ENCODE results near the gene PAK5.

Gene PAK5

GRCh38 chr20:9574181-9574580, 264.7 kb downstream of the PAK5 start:
- FAIRE-seq: no peak

DNA sequence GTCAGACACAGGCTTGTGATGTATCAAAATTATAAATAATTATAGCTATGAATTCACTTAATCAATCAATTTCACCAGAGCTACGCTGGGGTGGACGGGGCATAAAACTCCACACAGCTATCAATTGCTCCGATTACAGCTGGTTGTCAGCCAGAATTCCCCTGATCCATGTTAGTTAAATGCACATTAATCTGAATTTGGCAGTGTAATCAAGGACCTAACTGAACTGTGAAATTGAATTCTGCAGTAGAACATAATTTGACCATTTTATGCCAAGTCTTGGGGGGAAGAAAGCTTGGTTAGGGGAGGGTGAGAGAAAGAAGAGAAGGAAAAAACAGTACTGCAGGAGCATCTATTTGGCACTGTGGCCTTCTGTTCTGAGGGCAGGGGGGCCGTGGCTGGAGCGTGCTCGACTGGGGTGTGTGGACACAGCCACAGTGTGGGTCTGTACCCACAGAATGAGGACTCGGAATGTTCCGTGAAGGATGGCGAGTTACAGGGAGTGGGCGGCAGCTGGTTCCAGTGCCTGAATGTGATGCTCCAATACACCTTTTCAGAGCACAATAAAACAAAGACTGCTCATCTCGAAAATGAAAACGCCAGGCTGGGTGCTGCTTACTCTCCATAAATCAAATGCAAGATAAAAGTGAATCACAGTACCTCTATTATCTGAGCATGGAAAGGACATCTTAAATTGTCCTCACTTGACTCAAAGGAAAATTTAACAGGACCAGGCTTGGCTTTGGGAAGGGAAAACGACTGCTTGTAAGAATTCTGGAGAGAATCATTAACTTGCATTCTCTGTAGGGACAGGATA, 265.3 kb downstream of the PAK5 start:
- no peak for FAIRE-seq

DNA sequence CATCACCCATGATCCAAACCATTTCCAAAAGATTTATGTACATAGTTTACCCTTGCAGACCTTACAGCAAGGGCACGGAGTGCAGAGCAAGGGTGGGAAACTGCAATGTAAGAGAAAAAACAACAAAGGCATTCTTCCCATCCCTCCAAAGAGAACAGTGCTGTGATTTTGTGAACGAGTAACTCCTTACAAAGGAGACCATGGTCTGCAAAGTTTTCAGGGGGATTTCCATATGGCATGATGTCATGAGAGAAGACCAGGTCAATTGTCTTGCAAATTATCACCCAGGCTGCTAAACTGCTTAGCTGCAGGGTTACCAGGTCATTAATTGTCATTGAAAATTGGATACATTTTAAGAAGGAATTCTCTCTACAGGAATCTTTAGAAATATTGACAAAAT, 266.2 kb downstream of the PAK5 start:
- no peak for FAIRE-seq

DNA sequence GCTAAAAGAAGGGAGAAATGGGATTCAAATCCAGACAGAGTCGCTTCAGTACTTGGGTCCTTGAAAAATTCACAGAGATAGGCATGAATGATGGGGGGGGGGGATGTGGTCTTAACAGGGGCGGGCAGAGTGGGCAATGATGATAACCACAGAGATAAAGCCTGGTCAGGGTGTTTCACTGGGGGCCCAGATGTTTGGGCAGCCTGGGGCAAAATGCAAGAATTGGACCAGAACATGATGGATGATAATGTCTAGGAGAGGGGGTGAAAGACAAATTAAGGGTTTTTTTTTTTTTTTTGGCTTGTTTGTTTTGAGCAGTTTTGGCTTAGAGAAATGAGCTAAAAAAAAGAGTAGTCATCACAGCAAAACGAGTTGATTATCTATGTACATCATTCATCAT, 267.1 kb downstream of the PAK5 start:
- no peak for FAIRE-seq

DNA sequence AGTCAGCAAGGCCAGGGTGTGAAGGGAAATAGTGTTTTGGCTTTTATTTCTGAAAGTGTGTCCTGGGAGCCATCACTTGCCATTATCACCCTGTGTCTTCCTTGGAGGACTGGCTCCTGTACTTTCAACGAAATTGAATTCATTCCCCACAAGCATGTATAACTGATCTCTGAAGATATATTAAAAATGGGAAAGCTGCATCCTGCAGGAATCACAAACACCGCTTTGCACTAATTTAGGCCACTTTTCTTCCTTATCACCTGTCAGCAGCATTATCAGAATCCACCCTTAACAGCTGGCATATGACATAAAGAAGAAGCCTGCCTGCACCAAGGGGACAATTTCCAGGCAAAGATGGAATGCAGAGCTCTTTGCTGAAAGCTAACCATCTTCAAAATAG, 268.3 kb downstream of the PAK5 start:
- FAIRE-seq: no peak

- FAIRE-seq: no peak
These were observed 271.9 kb downstream of the PAK5 start for GRCh38 chr20:9566977-9567376.

DNA sequence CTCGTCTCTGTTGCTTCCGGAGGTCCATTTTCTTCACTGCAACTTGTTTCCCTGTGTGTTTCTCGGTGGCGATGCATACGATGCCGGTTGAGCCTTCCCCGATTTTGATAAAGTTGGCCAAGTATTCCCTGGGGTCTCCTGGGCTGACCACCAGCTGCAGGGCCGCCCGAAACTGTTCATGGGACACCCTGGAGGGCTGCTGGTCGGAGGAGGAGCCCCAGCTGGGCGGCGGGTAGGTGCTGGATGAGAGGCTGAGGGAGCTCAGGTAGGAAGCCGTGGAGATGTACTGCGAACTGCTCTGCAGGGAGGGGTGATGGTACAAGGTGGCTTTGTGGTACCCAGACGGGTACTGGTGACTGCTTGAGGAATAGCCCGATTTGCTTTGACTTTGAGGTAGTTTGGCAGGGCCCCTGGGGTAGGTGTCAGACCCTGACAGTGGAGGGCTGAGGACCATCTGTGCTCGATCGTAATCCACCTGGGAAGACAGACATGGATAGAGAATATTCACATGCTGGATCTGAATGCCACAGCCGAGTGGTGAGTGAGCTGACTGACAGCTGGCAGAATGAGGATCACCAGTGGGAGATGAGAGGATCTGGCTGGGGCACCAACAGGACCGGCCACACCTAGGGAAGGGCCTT, 272.8 kb downstream of the PAK5 start:
- FAIRE-seq: no peak

DNA sequence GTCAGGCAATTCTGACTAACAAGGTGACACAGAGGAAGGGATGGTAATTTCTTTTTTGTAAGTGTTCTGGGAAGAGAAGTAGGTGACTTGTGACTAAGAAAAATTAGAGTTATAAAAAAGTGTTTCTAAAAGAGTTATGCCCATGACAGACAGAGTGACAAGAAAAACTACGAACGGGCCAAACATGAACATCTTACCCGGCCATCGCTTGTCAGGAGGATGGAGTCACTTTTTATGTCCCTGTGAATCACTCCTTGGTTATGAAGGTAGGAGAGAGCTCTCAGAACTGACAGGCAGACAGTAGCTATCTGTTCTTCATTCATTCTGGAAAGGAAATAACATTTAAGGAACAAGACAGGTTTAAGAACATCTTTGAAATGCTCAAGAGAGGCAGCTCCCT, 281.5 kb downstream of the PAK5 start:
- FAIRE-seq: no peak

DNA sequence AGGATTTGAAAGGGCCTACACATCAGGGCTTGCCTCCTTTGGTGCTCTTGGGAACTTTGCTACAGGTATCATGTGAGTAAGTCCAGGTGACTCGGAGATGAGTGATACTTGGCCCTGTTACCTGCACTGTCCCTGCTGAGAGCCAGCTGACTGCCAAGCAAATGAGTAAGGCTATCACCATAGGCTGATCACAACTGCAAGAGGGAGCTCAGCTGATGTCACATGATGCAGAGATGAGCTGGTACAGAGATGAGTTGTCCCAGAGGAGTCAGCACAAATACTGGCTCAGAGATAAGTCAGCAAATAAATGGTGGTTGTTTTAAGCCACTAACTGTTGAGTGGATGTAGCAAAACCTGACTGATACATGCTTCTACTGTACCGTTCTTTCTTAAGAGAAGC, 283.1 kb downstream of the PAK5 start:
- FAIRE-seq: no peak

- no peak for FAIRE-seq
These were observed 286.9 kb downstream of the PAK5 start for GRCh38 chr20:9551808-9552550.

- no peak for FAIRE-seq
These were observed 288.0 kb downstream of the PAK5 start for GRCh38 chr20:9550871-9551270.

GRCh38 chr20:9550283-9550682, 288.6 kb downstream of the PAK5 start:
- no peak for FAIRE-seq

DNA sequence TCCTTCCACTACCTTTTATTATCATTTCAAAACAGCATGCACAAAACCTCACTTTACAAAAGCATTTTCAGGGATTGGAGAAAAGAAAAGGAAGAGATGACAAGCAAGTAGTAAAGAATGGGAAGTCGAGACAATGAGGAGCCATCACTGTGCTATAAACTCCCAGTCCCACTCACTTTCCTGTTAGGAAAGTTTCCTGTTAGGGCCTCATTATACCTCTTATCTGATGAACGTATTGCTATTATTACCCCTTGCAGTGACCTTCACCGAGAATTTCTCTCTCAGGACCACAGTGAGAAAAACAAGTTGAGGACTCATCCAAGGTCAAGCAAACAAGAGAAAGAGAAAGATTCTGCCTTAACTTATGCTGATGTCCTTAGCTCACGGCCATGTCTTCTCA, 295.7 kb downstream of the PAK5 start:
- FAIRE-seq: no peak

- no peak for FAIRE-seq
These were observed 303.4 kb downstream of the PAK5 start for GRCh38 chr20:9535449-9535848.

DNA sequence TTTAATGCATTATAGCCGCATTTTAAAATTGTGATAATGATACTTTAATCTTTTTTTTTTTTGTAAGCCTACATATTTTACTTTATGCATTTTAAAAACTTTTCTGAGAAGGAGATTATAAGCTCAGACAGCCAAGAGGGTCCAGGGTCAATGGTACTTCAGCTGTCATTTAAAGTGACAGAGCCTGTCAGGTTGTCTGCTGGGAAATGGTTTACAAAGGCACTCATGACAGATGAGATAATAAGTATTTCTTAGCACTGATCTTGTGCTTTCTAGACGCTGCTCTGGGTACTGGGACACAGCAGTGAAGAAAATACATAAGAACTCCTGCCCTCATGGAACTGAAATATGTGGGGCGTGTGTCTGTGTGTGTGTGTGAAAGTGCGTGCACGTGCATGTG, 304.9 kb downstream of the PAK5 start:
- no peak for FAIRE-seq

DNA sequence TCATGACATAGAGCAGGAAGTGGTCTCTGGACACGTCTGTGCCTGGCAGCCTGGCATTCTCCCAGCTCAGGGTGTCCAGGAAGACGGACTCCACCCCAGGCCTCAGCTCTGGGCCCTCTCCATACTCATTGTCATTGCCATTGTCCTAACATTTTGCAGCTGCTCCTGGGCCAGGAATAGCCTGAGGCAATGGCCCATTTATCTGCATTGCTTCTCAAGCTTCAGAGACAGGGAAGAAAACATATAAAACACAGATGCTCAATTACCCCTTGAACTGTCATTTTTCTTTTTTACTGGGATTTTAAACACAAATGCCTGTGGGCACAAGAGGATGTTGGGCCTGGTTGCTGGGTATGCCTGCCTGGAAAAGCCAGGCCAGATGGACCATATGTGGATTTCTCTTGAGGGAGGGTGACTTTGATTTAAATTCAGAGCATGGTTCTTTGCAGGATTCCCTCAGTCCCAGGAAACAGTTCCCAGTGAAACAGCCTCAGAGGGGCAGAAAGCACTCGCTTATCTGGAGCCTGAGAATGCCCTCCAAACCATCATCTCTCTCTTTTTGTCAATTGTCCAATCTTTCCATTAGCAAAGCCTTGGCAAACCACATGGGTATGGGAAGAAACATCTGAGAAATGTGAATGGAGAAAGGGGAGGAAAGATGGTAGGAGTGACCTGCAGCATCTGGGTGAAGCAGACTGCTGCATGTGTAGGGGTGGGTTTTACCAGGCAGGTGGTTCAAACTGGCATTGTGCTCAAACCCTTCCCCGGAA, 306.6 kb downstream of the PAK5 start:
- no peak for FAIRE-seq

DNA sequence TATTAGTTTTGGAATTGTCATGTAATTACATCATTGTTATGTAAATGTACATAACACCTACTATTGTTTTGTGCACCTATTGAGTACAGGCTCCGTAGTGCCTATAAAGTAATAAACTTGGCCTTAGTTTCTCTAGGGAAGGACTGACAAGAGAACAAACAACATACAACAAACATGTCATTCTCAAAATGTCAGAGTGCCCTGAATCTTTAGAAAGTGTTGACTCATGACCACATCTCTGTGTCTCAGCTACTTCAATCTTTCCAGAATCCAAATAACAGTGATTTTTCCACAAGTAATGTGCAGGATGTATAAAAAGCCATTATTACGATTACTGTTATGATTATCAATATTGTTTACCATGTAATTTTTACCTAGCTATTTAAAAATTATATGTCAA, 307.3 kb downstream of the PAK5 start:
- no peak for FAIRE-seq

- no peak for FAIRE-seq
These were observed 315.2 kb downstream of the PAK5 start for GRCh38 chr20:9523636-9524035.

DNA sequence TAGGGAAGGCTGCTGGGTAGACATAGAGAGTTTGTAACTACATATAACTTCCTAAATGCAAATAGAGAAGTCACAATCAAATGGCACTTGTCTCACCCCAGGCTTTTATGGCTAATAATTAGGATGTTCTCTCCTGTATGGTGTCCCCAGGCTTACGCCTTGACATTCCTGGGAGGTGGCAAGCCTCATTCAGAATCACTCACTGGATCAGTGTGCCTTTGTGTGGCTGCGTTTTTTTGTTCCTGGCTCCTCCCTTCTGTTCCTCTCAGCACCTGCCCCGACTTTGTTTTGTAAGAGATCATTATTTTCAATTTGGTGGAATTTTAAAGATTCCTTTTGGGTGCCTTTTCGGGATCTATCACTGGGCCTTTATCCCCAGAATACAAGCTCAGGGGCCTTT, 318.8 kb downstream of the PAK5 start:
- FAIRE-seq: no peak

DNA sequence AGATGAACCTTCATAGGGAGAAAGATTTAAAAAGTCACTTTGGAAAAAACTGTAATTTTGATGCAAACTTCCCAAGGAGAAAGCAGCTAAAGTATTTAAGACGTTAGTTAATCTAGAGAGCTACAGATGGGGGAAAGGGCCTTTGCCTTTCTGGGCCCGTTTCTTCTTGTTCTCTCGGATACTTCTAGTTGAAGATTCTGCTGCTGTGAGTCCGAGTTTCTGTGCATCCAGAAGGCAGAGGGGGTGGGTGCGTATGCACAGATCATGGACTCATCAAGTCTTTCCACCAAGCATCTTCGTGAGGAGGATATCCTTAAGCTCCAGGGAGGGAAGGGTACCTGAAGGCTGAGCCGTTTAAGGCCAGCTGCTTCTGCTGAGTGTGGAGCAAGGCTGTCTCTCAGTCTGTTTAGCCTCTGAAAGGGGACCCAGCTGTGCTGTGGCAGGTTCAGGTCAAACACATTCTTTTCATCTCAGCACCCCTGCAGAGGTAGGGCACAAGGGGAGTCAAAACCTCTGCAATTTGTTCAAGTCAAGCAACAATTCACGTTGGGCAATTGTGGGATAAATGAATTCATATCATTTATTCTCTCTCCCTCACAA, 320.2 kb downstream of the PAK5 start:
- no peak for FAIRE-seq

DNA sequence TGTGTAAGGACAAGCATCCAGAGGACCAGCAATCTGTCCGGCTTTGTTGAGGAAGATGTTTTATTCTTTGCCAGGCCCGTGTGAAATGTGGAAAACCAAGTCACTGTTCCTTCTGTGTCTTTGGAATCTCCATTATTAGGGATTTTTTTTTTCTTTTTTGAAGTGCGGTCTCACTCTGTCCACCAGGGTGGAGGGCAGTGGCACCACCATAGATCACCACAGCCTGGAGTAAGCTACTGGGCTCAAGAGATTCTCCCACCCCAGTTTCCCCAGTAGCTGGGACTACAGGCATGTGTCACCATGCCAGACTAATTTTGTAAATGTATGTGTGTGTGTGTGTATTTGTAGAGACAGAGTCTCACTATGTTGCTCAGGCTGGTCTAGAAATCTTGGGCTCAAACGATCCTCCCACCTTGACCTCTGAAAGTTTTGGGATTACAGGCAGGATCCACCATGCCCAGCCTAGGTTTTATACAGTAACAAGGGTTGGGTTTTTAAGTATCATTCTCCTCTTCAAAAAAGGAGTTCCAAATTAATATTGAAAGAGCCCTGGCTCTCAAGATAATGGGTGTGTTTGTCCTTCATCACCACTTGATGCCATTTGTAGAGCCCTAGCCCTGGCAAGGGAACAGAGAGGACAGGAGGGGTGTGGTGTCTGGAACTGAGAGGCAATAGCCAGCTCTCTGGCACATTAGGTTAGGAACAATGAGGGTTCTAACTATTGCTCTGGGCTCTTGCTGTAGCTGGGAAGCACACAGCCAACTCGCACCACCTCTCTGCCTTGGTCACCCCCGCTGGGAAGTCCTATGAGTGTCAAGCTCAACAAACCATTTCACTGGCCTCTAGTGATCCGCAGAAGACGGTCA, 321.3 kb downstream of the PAK5 start:
- no peak for FAIRE-seq
